Endothelial cell of umbilical vein (primary cell): ENCODE measurements around the gene ADAM11. TPM values are rescaled to one million over a fixed set of nuclear protein-coding genes. Genes with fewer than 3 reads are reported as not detected.

Experiments used
- BruUV-seq: library from RNA; stranded (reverse); fragments of 400-500 nt; replicated peaks from 2 replicates; lab custom pipeline; 2021; lab: Mats Ljungman, UMichigan
- CTCF ChIA-PET: fragments of 300-600, 350-600 bp; sonication (Branson Sonifier 250); formaldehyde crosslinking; loops from one replicate; lab custom pipeline; 2021; ENCODE audit warnings: antibody characterized with exemption, inconsistent platforms; lab: Charles Lee
- POLR2A ChIA-PET: fragments of 300-600, 350-600 bp; sonication (Branson Sonifier 250); formaldehyde crosslinking; loops from one replicate; lab custom pipeline; 2021; ENCODE audit warnings: antibody characterized with exemption, inconsistent platforms; lab: Charles Lee
- DNase-seq: peaks from one replicate; pipeline ENCODE4 v3.0.0-alpha.2; 2011; ENCODE audit warnings: low read depth, low spot score
- FAIRE-seq: peaks from 2 replicates; lab custom pipeline; 2011; peaks lifted over from hg19 to GRCh38; lab: Jason Lieb, UNC
- H2AFZ ChIP-seq: 2 replicates; pipeline ENCODE4 v1.6.0; 2012; ENCODE audit warnings: low read depth, low read length, control low read depth, inconsistent platforms
- H3K27ac ChIP-seq: 2 replicates; pipeline ENCODE4 v1.5.1; 2011; ENCODE audit warnings: low read depth, mild to moderate bottlenecking, control low read depth, low read length, moderate library complexity; ENCODE audit not compliant: insufficient read depth
- H3K27me3 ChIP-seq, 2 experiments: 2 replicates each; pipeline versions ENCODE4 v1.6.0 to v1.6.1; 2011; ENCODE audit warnings: low read length in 2 of 2, mixed read lengths in 1 of 2; ENCODE audit not compliant: control insufficient read depth in 2 of 2, insufficient read depth in 2 of 2
- H3K36me3 ChIP-seq, 2 experiments: 2 replicates in 1 of 2; 3 replicates in 1 of 2; pipeline ENCODE4 v1.5.1; 2011; ENCODE audit warnings: low read length in 2 of 2, mild to moderate bottlenecking in 1 of 2, moderate library complexity in 1 of 2; ENCODE audit not compliant: control insufficient read depth in 2 of 2, insufficient read depth in 2 of 2; ENCODE audit errors: extremely low read depth in 1 of 2
- H3K4me1 ChIP-seq: 3 replicates; pipeline ENCODE4 v1.5.1; 2011; ENCODE audit warnings: mild to moderate bottlenecking, low read length; ENCODE audit not compliant: control insufficient read depth, insufficient read depth; ENCODE audit errors: extremely low read depth
- H3K4me2 ChIP-seq: 2 replicates; pipeline ENCODE4 v1.6.1; 2011; ENCODE audit warnings: low read length, control low read depth, mixed read lengths; ENCODE audit not compliant: insufficient read depth
- H3K4me3 ChIP-seq, 3 experiments: fragments of 200-600 bp in 1 of 3; sonication (generic), shearing (Covaris generic) in 1 of 3; replicated peaks in 1 of 3; 2 replicates each; pipeline ENCODE4 v1.5.1; 2011 to 2016; ENCODE audit warnings: control low read depth in 3 of 3, low read length in 3 of 3, mild to moderate bottlenecking in 2 of 3, inconsistent platforms in 1 of 3, low read depth in 1 of 3, moderate library complexity in 1 of 3; ENCODE audit not compliant: insufficient read depth in 1 of 3
- H3K79me2 ChIP-seq: 2 replicates; pipeline ENCODE4 v1.6.0; 2012; ENCODE audit warnings: low read length, inconsistent platforms; ENCODE audit not compliant: control insufficient read depth, insufficient read depth
- H3K9ac ChIP-seq: replicated peaks from 2 replicates; pipeline ENCODE3; 2011; ENCODE audit warnings: low read length, control low read depth; ENCODE audit not compliant: insufficient read depth; ENCODE audit errors: extremely low read depth
- H3K9me1 ChIP-seq: replicated peaks from 3 replicates; pipeline ENCODE4 v1.6.0; 2011; ENCODE audit warnings: mild to moderate bottlenecking, low read length; ENCODE audit not compliant: control insufficient read depth, insufficient read depth; ENCODE audit errors: extremely low read depth
- H3K9me3 ChIP-seq: replicated peaks from 2 replicates; pipeline ENCODE4 v1.5.1; 2012; ENCODE audit warnings: low read length, inconsistent platforms; ENCODE audit not compliant: control insufficient read depth, insufficient read depth
- H4K20me1 ChIP-seq: replicated peaks from 2 replicates; pipeline ENCODE3; 2011; ENCODE audit warnings: mild to moderate bottlenecking, low read length; ENCODE audit not compliant: control insufficient read depth, insufficient read depth; ENCODE audit errors: extremely low read depth
- EZH2 ChIP-seq: IDR thresholded peaks from 2 replicates; pipeline ENCODE4 v1.6.1; 2012; ENCODE audit warnings: borderline replicate concordance, low read depth, mild to moderate bottlenecking, moderate library complexity, low read length, inconsistent platforms; ENCODE audit not compliant: severe bottlenecking
- FOS ChIP-seq: IDR thresholded peaks from 2 replicates; pipeline ENCODE4 v1.6.1; 2011; ENCODE audit warnings: mild to moderate bottlenecking, low read length, moderate library complexity, borderline replicate concordance; ENCODE audit not compliant: insufficient read depth
- GATA2 ChIP-seq: IDR thresholded peaks from 2 replicates; pipeline ENCODE4 v1.7.0; 2011; ENCODE audit warnings: low read depth, mild to moderate bottlenecking, moderate library complexity, mixed read lengths, low read length; ENCODE audit not compliant: insufficient read length, insufficient read depth
- JUN ChIP-seq: IDR thresholded peaks from 2 replicates; pipeline ENCODE4 v1.6.1; 2011; ENCODE audit warnings: borderline replicate concordance, low read depth; ENCODE audit not compliant: insufficient read length, insufficient read depth
- MAX ChIP-seq: IDR thresholded peaks from 2 replicates; pipeline ENCODE4 v1.6.1; 2011; ENCODE audit not compliant: insufficient read depth, insufficient read length
- MYC ChIP-seq: IDR thresholded peaks from one replicate; pipeline ENCODE4 v1.6.1; 2011; ENCODE audit warnings: mild to moderate bottlenecking, low read depth, low read length
- POLR2A ChIP-seq: IDR thresholded peaks from 2 replicates; pipeline ENCODE4 v1.6.1; 2012; ENCODE audit warnings: low read depth, mild to moderate bottlenecking, control low read depth, low read length
- POLR2AphosphoS5 ChIP-seq: IDR thresholded peaks from 2 replicates; pipeline ENCODE4 v1.6.1; 2012; ENCODE audit warnings: low read depth, mild to moderate bottlenecking, control low read depth, low read length, moderate library complexity; ENCODE audit not compliant: insufficient read depth
- dilution Hi-C: fragments of 300-500 bp; cut with MboI; formaldehyde crosslinking; loops from one replicate; pipeline ENCODE4 v1.15.0; 2019; ENCODE audit warnings: low sequenced_read_pairs; ENCODE audit not compliant: extremely low pct_ligation_motif_present
- intact Hi-C: fragments of 100-400 bp; cut with micrococcal nuclease; formaldehyde crosslinking; loops from one replicate; pipeline ENCODE4 v1.10.0; 2022
- polyA plus RNA-seq, 4 experiments: library from polyadenylated mRNA; depleted of rRNA in 3 of 4; stranded (reverse) in 3 of 4; unstranded in 1 of 4; fragments of >200 nt; gene quantifications; 2 replicates each; pipeline versions ENCODE4 v1.2.1 to v1.2.3, GENCODE V29; 2011 to 2012; ENCODE audit warnings: missing spikeins in 1 of 4
- total RNA-seq: library from RNA; stranded (reverse); gene quantifications from 2 replicates; pipeline ENCODE4 v1.2.3, GENCODE V29; 2021
- TF ChIP-seq, protein P1 (sequence below), 2 donors: IDR thresholded peaks; 1 replicate in 1 of 2; 2 replicates in 1 of 2; pipeline ENCODE4 v1.5.1; 2011; ENCODE audit warnings: low read length in 2 of 2, mild to moderate bottlenecking in 2 of 2, moderate library complexity in 2 of 2, control low read depth in 1 of 2, inconsistent platforms in 1 of 2, low read depth in 1 of 2; ENCODE audit not compliant: insufficient read depth in 1 of 2; ENCODE audit errors: extremely low read depth in 1 of 2

Gene ADAM11
- total and polyA plus RNA-seq, 2 donors (not counting 3 experiments of a cell fraction or from before 2014, with no cell fraction given) = 0.71 to 1.1 TPM

GRCh38 chr17:44757045-44757917, 1.5 kb upstream of the ADAM11 start:
- Histone ChIP-seq H3K9me1 (no peaks in the 10 kb centered on the region), H3K4me2 (no peak overlapping the region), H3K79me2 (no peaks in the 10 kb centered on the region), H3K4me1 (peaks cover 5% of the 10 kb centered on the region), H3K36me3 (no peaks in the 10 kb centered on the region), H3K27ac (no peak overlapping the region), H2AFZ (no peak overlapping the region), H3K9ac (no peak overlapping the region), H4K20me1 (no peaks in the 10 kb centered on the region), H3K27me3 (no peaks in the 10 kb centered on the region), H3K9me3 (no peaks in the 10 kb centered on the region), H3K4me3 (no peak overlapping the region)
- CTCF ChIA-PET = interaction anchor here (1.6 kb wide), 1 partner anchor 21 kb away, joined by 3 read pairs; no protein-coding TSS in a partner anchor
- no peak for DNase-seq
- TF ChIP-seq FOS (no peak), JUN (no peak), GATA2 (no peak), EZH2 (no peak), MYC (no peak), POLR2AphosphoS5 (no peak), MAX (no peak), POLR2A (no peak)
- TF ChIP-seq, protein P1, sequence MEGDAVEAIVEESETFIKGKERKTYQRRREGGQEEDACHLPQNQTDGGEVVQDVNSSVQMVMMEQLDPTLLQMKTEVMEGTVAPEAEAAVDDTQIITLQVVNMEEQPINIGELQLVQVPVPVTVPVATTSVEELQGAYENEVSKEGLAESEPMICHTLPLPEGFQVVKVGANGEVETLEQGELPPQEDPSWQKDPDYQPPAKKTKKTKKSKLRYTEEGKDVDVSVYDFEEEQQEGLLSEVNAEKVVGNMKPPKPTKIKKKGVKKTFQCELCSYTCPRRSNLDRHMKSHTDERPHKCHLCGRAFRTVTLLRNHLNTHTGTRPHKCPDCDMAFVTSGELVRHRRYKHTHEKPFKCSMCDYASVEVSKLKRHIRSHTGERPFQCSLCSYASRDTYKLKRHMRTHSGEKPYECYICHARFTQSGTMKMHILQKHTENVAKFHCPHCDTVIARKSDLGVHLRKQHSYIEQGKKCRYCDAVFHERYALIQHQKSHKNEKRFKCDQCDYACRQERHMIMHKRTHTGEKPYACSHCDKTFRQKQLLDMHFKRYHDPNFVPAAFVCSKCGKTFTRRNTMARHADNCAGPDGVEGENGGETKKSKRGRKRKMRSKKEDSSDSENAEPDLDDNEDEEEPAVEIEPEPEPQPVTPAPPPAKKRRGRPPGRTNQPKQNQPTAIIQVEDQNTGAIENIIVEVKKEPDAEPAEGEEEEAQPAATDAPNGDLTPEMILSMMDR (IDR thresholded peaks at IDR 0.05; ENCODE audit: extremely low read depth in 1 of 2, insufficient read depth in 1 of 2, low read depth in 1 of 2, low read length in 2 of 2) = no peak
- intact Hi-C loops = no loop called here
- BruUV-seq = no TSS peak
- dilution Hi-C loops = loop anchor here (25.0 kb wide), 1 partner anchor 105 kb away; no protein-coding TSS in a partner anchor
- no peak for FAIRE-seq
- POLR2A ChIA-PET = no interaction called here
